Common myeloid progenitor, CD34-positive (primary cell): ENCODE measurements around the gene MAGI2.
"Not testable (repeated sequence)": the region's sequence is repeated elsewhere in the genome, so short reads cannot be mapped to it uniquely, and the experiment has no call there.

Experiments used
- CTCF ChIA-PET: fragments of 350-600 bp; sonication (Branson Sonifier 250); formaldehyde crosslinking; loops from one replicate; lab custom pipeline; 2021; ENCODE audit warnings: antibody characterized with exemption; lab: Charles Lee
- POLR2A ChIA-PET: fragments of 350-600 bp; sonication (Branson Sonifier 250); formaldehyde crosslinking; loops from one replicate; lab custom pipeline; 2021; ENCODE audit warnings: antibody characterized with exemption; lab: Charles Lee
- DNase-seq, 3 donors: peaks; one replicate each; pipeline versions ENCODE4 v3.0.0 to v3.0.0-alpha.2; 2013
- H3K27ac ChIP-seq, 2 experiments: 1 replicate in 1 of 2; 2 replicates in 1 of 2; pipeline ENCODE4 v1.7.0; 2013; ENCODE audit warnings: inconsistent platforms in 2 of 2, low read length in 2 of 2, mild to moderate bottlenecking in 2 of 2, low read depth in 1 of 2, moderate library complexity in 1 of 2; ENCODE audit not compliant: severe bottlenecking in 2 of 2, insufficient read depth in 1 of 2, poor library complexity in 1 of 2
- H3K27me3 ChIP-seq, 5 experiments: replicated peaks in 2 of 5; 1 replicate in 3 of 5; 2 replicates in 2 of 5; pipeline versions ENCODE4 v1.6.1 to v1.7.0; 2013; ENCODE audit warnings: low read length in 4 of 5, mild to moderate bottlenecking in 2 of 5, moderate library complexity in 2 of 5, inconsistent platforms in 1 of 5; ENCODE audit not compliant: insufficient read depth in 5 of 5, control insufficient read depth in 4 of 5
- H3K36me3 ChIP-seq, 4 experiments: 1 replicate in 2 of 4; 2 replicates in 2 of 4; pipeline versions ENCODE4 v1.6.1 to v1.7.0; 2013; ENCODE audit warnings: low read length in 3 of 4, control low read depth in 1 of 4, mild to moderate bottlenecking in 1 of 4; ENCODE audit not compliant: control insufficient read depth in 4 of 4, insufficient read depth in 4 of 4
- H3K4me1 ChIP-seq, 4 experiments: 1 replicate in 3 of 4; 2 replicates in 1 of 4; pipeline versions ENCODE4 v1.6.1 to v1.7.1; 2013; ENCODE audit warnings: low read length in 3 of 4, mild to moderate bottlenecking in 3 of 4, control low read depth in 1 of 4, inconsistent platforms in 1 of 4, moderate library complexity in 1 of 4; ENCODE audit not compliant: control insufficient read depth in 4 of 4, insufficient read depth in 4 of 4; ENCODE audit errors: control extremely low read depth in 1 of 4
- H3K4me3 ChIP-seq, 7 experiments: 1 replicate in 4 of 7; 2 replicates in 3 of 7; pipeline versions ENCODE4 v1.5.1 to v1.7.0; 2013; ENCODE audit warnings: mild to moderate bottlenecking in 7 of 7, low read length in 6 of 7, moderate library complexity in 6 of 7, inconsistent platforms in 2 of 7, low read depth in 2 of 7, control low read depth in 1 of 7; ENCODE audit not compliant: insufficient read depth in 4 of 7, control insufficient read depth in 1 of 7; ENCODE audit errors: extremely low read depth in 1 of 7
- H3K9me3 ChIP-seq, 5 experiments: 1 replicate in 4 of 5; 2 replicates in 1 of 5; pipeline versions ENCODE4 v1.6.1 to v1.7.1; 2013; ENCODE audit warnings: low read length in 4 of 5, mild to moderate bottlenecking in 2 of 5, inconsistent platforms in 1 of 5, low read depth in 1 of 5, moderate library complexity in 1 of 5; ENCODE audit not compliant: control insufficient read depth in 4 of 5, insufficient read depth in 2 of 5; ENCODE audit errors: control extremely low read depth in 1 of 5
- WGBS: methylation state at CpG from one replicate; pipeline ENCODE4 v1.1.5; 2013; ENCODE audit not compliant: insufficient coverage; 5-methylcytosine and 5-hydroxymethylcytosine counted together

Gene MAGI2

DNA sequence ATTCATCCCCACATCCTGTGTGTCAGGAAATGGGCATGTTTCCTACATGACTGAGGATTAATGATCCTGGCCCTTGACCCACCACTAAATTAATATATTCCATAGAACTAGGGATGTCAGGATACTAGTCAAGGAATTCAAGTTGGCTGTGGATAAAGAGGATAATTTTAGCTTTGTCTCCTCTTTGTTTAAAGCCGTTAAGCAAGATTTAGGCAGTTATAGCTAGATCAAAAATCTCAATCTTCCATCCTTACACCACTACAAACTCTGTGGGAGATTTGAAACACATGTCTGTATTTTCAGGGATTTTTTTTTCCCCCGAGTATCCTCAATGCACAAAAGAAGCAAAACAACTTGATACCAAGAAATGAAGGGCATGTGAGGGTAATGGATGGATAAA is 417.1 kb downstream of the MAGI2 start:
- no peak overlapping the region for H3K27ac ChIP-seq
- H3K36me3 ChIP-seq: no peaks in the 10 kb centered on the region
- H3K27me3 ChIP-seq: no peaks in the 10 kb centered on the region
- H3K4me3 ChIP-seq: no peak overlapping the region
- H3K4me1 ChIP-seq: no peaks in the 10 kb centered on the region
- H3K9me3 ChIP-seq: no peaks in the 10 kb centered on the region
- ChIA-PET CTCF (no interaction called here), POLR2A (no interaction called here)
- DNase-seq: no peak
- WGBS: no CpG with 5 or more reads among the region's 2 CpGs

DNA sequence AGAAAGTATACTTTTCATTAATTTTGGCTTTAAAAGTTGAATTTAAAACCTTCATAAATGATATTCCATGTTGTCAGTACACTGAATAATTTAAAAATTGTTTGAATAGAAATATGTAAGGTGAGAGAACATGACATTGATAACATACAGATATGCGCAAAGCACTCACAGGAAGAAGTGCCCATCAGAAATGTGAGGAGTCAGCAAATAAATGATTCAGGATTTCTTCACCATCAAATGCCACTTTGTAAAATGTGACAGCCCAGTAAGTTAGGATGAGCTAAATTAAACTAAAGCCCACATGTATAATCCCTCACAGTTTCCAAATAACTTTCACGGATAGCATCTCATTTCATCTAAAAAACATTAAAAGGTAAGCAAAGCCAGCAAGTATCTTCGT is 417.6 kb downstream of the MAGI2 start:
- CTCF ChIA-PET: no interaction called here
- POLR2A ChIA-PET: no interaction called here
- Histone ChIP-seq H3K27me3 (no peaks in the 10 kb centered on the region), H3K9me3 (no peaks in the 10 kb centered on the region), H3K4me1 (no peaks in the 10 kb centered on the region), H3K4me3 (no peak overlapping the region), H3K36me3 (no peaks in the 10 kb centered on the region), H3K27ac (no peak overlapping the region)
- WGBS: 100% methylated on average over 1 of the region's 3 CpGs
- DNase-seq: no peak

DNA sequence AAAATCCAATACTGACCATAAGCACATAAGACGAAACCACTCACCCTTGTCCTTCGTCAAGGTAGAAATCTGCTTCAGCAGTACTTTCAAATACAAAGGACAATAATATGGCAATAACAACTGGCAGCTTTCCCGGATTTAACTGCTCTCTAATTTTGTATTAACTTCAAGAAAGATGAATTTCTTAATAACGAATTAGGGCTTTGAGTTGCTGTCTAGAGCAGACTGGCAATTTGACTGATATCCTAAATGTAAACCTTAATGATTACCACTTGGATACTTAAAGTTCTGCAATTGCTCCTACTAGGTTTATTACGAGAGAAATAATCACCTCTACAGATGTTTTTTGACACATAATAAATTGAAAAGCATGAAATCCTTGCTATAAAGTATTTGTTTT is 418.7 kb downstream of the MAGI2 start:
- CTCF ChIA-PET: no interaction called here
- no peaks in the 10 kb centered on the region for H3K4me1 ChIP-seq
- H3K9me3 ChIP-seq: no peaks in the 10 kb centered on the region
- DNase-seq: no peak
- 87% methylated on average over 3 of the region's 5 CpGs for WGBS
- POLR2A ChIA-PET: no interaction called here
- H3K36me3 ChIP-seq: no peaks in the 10 kb centered on the region
- no peaks in the 10 kb centered on the region for H3K27me3 ChIP-seq
- H3K4me3 ChIP-seq: no peak overlapping the region
- H3K27ac ChIP-seq: no peak overlapping the region

DNA sequence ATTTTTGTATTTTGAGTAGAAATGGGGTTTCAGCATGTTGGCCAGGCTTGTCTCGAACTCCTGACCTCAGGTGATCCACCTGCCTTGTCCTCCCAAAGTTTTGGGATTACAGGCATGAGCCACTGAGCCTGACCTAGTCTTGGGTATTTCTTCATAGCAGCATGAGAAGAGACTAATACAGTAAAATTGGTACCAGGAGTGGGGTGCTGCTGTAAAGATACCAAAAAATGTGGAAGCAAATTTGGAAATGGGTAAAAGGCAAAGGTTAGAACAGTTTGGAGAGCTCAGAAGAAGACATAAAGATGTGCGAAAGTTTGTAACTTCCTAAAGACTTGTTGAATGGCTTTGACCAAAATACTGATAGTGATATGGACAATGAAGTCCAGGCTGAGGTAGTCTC is 433.8 kb downstream of the MAGI2 start:
- WGBS: 100% methylated on average over 2 of the region's 2 CpGs
- DNase-seq, H3K4me1 ChIP-seq, CTCF ChIA-PET, H3K27me3 ChIP-seq, POLR2A ChIA-PET, H3K4me3 ChIP-seq, H3K27ac ChIP-seq, H3K36me3 ChIP-seq: not testable (repeated sequence)
- H3K9me3 ChIP-seq: peaks cover 0 to 27% (median 6%) of the 10 kb centered on the region in 5 experiments

DNA sequence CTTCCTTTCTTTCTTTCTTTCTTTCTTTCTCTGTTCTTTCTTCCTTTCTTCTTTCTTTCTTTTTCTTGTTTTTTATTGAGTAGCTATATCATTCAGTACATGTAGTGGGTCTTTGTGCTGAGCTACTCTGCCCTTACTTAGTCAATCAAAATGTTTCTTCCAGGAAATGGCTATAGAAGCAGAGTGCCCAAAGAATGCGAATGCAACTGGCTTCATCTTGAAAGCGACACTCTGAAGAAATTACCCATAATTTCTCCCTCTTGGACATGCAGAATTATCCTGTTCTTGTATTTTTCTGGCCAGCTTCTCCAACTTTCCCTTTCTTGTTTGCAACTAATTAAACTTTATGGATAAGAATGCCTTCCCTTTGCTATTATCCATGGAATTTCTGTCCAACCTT is 441.5 kb downstream of the MAGI2 start:
- no peaks in the 10 kb centered on the region for H3K9me3 ChIP-seq
- H3K36me3 ChIP-seq: no peaks in the 10 kb centered on the region
- H3K4me1 ChIP-seq: no peaks in the 10 kb centered on the region
- no peak overlapping the region for H3K4me3 ChIP-seq
- H3K27me3 ChIP-seq: peaks cover 0 to 2% (median 0%) of the 10 kb centered on the region in 5 experiments
- no peak overlapping the region for H3K27ac ChIP-seq
- POLR2A ChIA-PET: no interaction called here
- DNase-seq: no peak
- 100% methylated on average over 2 of the region's 2 CpGs for WGBS
- CTCF ChIA-PET: no interaction called here

DNA sequence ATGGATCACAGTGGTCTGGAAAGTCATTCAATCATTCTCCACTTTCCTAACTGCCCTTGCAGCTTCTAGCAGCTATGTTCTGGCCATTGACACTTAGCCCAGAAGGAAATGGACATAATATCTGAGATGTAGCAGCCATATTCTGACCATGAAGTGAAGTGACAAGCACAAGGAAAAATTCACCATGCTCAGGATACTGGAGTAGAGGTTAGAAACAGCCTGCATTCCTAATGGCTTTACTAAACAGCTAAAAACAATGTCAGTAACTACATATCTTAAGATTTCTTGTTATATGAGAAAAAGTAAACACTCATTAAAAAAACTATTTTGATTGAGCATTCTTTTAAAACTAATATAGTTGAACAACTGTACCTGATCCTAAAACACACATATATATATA is 443.8 kb downstream of the MAGI2 start:
- Histone ChIP-seq H3K4me1 (no peaks in the 10 kb centered on the region), H3K27me3 (peaks cover 0 to 2% (median 0%) of the 10 kb centered on the region in 5 experiments), H3K9me3 (no peaks in the 10 kb centered on the region), H3K4me3 (no peak overlapping the region), H3K27ac (no peak overlapping the region), H3K36me3 (no peaks in the 10 kb centered on the region)
- CTCF ChIA-PET: no interaction called here
- POLR2A ChIA-PET: no interaction called here
- DNase-seq: no peak

DNA sequence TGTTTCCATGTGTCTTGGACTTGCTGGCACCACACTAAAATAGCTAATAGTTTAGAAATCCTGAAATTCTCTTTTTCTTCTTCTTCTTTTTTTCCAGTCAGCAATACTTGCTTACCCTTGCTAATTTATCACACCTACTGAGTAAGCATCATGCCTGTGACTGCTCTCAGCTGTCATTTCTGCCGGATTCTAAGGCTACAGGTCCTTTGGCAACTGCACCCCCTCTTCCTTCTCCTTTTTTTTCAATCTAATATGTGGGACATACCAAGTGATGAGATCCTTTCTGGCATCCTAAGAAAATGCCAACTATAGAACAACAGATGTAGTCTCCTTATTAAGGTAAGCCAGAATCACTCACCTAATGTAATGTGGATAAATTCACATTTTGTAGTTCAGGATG is 444.7 kb downstream of the MAGI2 start:
- Histone ChIP-seq H3K4me3 (no peak overlapping the region), H3K4me1 (no peaks in the 10 kb centered on the region), H3K27ac (no peak overlapping the region), H3K36me3 (no peaks in the 10 kb centered on the region), H3K27me3 (peaks cover 0 to 2% (median 0%) of the 10 kb centered on the region in 5 experiments), H3K9me3 (no peaks in the 10 kb centered on the region)
- POLR2A ChIA-PET: no interaction called here
- 75% methylated on average over 1 of the region's 1 CpG for WGBS
- DNase-seq: no peak
- CTCF ChIA-PET: no interaction called here
